ENCODE data around the gene KCNT2.

KCNT2 gene

GRCh38 chr1:196515904-196516303, 92.3 kb downstream of the KCNT2 start:
- H3K4me3 ChIP-seq (ENCODE audit: low read depth, low read length), result no peak overlapping the region
- no peaks in the 10 kb centered on the region for H3K36me3 ChIP-seq (ENCODE audit: control insufficient read depth in 2 of 2, insufficient read depth in 1 of 2, low read length in 2 of 2)
- H3K4me1 ChIP-seq (ENCODE audit: control insufficient read depth, insufficient read depth, low read length), result no peaks in the 10 kb centered on the region
- CTCF ChIA-PET, result no interaction called here
- no peaks in the 10 kb centered on the region for H3K9me3 ChIP-seq (ENCODE audit: control insufficient read depth, insufficient read depth, low read depth, low read length)
- POLR2A ChIA-PET, result no interaction called here
- no peak overlapping the region for H3K27ac ChIP-seq (ENCODE audit: extremely low read depth, low read depth, low read length)
- TF ChIP-seq, protein P1, sequence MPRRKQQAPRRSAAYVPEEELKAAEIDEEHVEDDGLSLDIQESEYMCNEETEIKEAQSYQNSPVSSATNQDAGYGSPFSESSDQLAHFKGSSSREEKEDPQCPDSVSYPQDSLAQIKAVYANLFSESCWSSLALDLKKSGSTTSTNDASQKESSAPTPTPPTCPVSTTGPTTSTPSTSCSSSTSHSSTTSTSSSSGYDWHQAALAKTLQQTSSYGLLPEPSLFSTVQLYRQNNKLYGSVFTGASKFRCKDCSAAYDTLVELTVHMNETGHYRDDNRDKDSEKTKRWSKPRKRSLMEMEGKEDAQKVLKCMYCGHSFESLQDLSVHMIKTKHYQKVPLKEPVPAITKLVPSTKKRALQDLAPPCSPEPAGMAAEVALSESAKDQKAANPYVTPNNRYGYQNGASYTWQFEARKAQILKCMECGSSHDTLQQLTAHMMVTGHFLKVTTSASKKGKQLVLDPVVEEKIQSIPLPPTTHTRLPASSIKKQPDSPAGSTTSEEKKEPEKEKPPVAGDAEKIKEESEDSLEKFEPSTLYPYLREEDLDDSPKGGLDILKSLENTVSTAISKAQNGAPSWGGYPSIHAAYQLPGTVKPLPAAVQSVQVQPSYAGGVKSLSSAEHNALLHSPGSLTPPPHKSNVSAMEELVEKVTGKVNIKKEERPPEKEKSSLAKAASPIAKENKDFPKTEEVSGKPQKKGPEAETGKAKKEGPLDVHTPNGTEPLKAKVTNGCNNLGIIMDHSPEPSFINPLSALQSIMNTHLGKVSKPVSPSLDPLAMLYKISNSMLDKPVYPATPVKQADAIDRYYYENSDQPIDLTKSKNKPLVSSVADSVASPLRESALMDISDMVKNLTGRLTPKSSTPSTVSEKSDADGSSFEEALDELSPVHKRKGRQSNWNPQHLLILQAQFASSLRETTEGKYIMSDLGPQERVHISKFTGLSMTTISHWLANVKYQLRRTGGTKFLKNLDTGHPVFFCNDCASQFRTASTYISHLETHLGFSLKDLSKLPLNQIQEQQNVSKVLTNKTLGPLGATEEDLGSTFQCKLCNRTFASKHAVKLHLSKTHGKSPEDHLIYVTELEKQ (tag by site-specific recombination; IDR thresholded peaks at IDR 0.05; ENCODE audit: borderline replicate concordance), result no peak
- no peak for TF ChIP-seq MEIS1 (CRISPR knock-in tag; IDR thresholded peaks at IDR 0.05; ENCODE audit: borderline replicate concordance)
- TF ChIP-seq, protein P2, sequence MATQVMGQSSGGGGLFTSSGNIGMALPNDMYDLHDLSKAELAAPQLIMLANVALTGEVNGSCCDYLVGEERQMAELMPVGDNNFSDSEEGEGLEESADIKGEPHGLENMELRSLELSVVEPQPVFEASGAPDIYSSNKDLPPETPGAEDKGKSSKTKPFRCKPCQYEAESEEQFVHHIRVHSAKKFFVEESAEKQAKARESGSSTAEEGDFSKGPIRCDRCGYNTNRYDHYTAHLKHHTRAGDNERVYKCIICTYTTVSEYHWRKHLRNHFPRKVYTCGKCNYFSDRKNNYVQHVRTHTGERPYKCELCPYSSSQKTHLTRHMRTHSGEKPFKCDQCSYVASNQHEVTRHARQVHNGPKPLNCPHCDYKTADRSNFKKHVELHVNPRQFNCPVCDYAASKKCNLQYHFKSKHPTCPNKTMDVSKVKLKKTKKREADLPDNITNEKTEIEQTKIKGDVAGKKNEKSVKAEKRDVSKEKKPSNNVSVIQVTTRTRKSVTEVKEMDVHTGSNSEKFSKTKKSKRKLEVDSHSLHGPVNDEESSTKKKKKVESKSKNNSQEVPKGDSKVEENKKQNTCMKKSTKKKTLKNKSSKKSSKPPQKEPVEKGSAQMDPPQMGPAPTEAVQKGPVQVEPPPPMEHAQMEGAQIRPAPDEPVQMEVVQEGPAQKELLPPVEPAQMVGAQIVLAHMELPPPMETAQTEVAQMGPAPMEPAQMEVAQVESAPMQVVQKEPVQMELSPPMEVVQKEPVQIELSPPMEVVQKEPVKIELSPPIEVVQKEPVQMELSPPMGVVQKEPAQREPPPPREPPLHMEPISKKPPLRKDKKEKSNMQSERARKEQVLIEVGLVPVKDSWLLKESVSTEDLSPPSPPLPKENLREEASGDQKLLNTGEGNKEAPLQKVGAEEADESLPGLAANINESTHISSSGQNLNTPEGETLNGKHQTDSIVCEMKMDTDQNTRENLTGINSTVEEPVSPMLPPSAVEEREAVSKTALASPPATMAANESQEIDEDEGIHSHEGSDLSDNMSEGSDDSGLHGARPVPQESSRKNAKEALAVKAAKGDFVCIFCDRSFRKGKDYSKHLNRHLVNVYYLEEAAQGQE (tag by site-specific recombination; IDR thresholded peaks at IDR 0.05), result no peak
- no peak for TF ChIP-seq SCRT1 (tag by site-specific recombination; IDR thresholded peaks at IDR 0.05; ENCODE audit: borderline replicate concordance)
- TF ChIP-seq ZNF221 (tag by site-specific recombination; IDR thresholded peaks at IDR 0.05; ENCODE audit: borderline replicate concordance), result no peak
- TF ChIP-seq, protein P3, sequence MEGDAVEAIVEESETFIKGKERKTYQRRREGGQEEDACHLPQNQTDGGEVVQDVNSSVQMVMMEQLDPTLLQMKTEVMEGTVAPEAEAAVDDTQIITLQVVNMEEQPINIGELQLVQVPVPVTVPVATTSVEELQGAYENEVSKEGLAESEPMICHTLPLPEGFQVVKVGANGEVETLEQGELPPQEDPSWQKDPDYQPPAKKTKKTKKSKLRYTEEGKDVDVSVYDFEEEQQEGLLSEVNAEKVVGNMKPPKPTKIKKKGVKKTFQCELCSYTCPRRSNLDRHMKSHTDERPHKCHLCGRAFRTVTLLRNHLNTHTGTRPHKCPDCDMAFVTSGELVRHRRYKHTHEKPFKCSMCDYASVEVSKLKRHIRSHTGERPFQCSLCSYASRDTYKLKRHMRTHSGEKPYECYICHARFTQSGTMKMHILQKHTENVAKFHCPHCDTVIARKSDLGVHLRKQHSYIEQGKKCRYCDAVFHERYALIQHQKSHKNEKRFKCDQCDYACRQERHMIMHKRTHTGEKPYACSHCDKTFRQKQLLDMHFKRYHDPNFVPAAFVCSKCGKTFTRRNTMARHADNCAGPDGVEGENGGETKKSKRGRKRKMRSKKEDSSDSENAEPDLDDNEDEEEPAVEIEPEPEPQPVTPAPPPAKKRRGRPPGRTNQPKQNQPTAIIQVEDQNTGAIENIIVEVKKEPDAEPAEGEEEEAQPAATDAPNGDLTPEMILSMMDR (tag by site-specific recombination; IDR thresholded peaks at IDR 0.05), result no peak
- TF ChIP-seq ZBTB20 (tag by site-specific recombination; IDR thresholded peaks at IDR 0.05), result no peak
- TF ChIP-seq ZNF202 (tag by site-specific recombination; IDR thresholded peaks at IDR 0.05; ENCODE audit: borderline replicate concordance), result no peak
- no peak for TF ChIP-seq ZNF175 (tag by site-specific recombination; IDR thresholded peaks at IDR 0.05)

GRCh38 chr1:196513821-196514220, 94.4 kb downstream of the KCNT2 start:
- Histone ChIP-seq H3K27ac (ENCODE audit: extremely low read depth, low read depth, low read length) (no peak overlapping the region), H3K4me3 (ENCODE audit: low read depth, low read length) (no peak overlapping the region), H3K36me3 (ENCODE audit: control insufficient read depth in 2 of 2, insufficient read depth in 1 of 2, low read length in 2 of 2) (no peaks in the 10 kb centered on the region), H3K4me1 (ENCODE audit: control insufficient read depth, insufficient read depth, low read length) (no peaks in the 10 kb centered on the region), H3K9me3 (ENCODE audit: control insufficient read depth, insufficient read depth, low read depth, low read length) (no peaks in the 10 kb centered on the region)
- POLR2A ChIA-PET, result no interaction called here
- TF ChIP-seq ZNF571 (tag by site-specific recombination; IDR thresholded peaks at IDR 0.05) (no peak), ZNF214 (tag by site-specific recombination; IDR thresholded peaks at IDR 0.05; ENCODE audit: borderline replicate concordance) (no peak), PRDM1 (tag by site-specific recombination; IDR thresholded peaks at IDR 0.05) (no peak), ZNF529 (tag by site-specific recombination; IDR thresholded peaks at IDR 0.05; ENCODE audit: insufficient replicate concordance) (no peak)
- CTCF ChIA-PET, result interaction anchor here (0.7 to 1.2 kb wide), 2 partner anchors 17 to 886 kb away, joined by 3 read pairs; no protein-coding TSS in a partner anchor

DNA sequence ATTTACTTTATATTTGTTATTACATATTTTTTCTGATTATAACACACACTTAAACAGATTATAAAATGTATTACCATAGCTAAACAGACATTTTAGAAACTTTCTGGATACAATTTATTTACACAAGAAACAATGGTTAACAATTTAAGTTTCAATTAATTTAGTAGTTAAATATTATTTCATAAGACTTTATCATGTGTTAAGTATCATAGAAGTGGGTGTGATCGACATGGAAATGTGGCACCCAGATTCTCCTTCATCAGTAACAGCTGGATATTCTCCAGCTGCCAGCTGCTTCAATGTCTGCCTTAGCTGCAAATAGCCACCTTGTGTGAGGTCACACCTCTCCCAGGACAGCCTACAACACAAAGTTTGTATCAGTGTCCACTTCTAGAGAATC, 97.8 kb downstream of the KCNT2 start:
- ChIA-PET POLR2A (no interaction called here), CTCF (no interaction called here)
- Histone ChIP-seq H3K4me1 (ENCODE audit: control insufficient read depth, insufficient read depth, low read length) (no peaks in the 10 kb centered on the region), H3K4me3 (ENCODE audit: low read depth, low read length) (no peak overlapping the region), H3K27ac (ENCODE audit: extremely low read depth, low read depth, low read length) (no peak overlapping the region), H3K9me3 (ENCODE audit: control insufficient read depth, insufficient read depth, low read depth, low read length) (no peaks in the 10 kb centered on the region), H3K36me3 (ENCODE audit: control insufficient read depth in 2 of 2, insufficient read depth in 1 of 2, low read length in 2 of 2) (no peaks in the 10 kb centered on the region)
- TF ChIP-seq PRDM1 (tag by site-specific recombination; IDR thresholded peaks at IDR 0.05) (no peak), ZNF610 (tag by site-specific recombination; IDR thresholded peaks at IDR 0.05; ENCODE audit: borderline replicate concordance) (no peak), ZNF707 (tag by site-specific recombination; IDR thresholded peaks at IDR 0.05) (no peak), ZNF549 (tag by site-specific recombination; IDR thresholded peaks at IDR 0.05) (no peak), ZNF404 (tag by site-specific recombination; IDR thresholded peaks at IDR 0.05) (no peak), ZNF623 (tag by site-specific recombination; IDR thresholded peaks at IDR 0.05) (no peak), ZNF571 (tag by site-specific recombination; IDR thresholded peaks at IDR 0.05) (no peak), ZNF175 (tag by site-specific recombination; IDR thresholded peaks at IDR 0.05) (no peak), REPIN1 (tag by site-specific recombination; IDR thresholded peaks at IDR 0.05; ENCODE audit: low read depth) (no peak), ZIC2 (tag by site-specific recombination; IDR thresholded peaks at IDR 0.05) (no peak), TRIM28 (IDR thresholded peaks at IDR 0.05; ENCODE audit: borderline replicate concordance, low read length) (no peak)
- TF ChIP-seq, protein P4, sequence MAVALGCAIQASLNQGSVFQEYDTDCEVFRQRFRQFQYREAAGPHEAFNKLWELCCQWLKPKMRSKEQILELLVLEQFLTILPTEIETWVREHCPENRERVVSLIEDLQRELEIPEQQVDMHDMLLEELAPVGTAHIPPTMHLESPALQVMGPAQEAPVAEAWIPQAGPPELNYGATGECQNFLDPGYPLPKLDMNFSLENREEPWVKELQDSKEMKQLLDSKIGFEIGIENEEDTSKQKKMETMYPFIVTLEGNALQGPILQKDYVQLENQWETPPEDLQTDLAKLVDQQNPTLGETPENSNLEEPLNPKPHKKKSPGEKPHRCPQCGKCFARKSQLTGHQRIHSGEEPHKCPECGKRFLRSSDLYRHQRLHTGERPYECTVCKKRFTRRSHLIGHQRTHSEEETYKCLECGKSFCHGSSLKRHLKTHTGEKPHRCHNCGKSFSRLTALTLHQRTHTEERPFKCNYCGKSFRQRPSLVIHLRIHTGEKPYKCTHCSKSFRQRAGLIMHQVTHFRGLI (tag by site-specific recombination; IDR thresholded peaks at IDR 0.05), result no peak
